Medulla oblongata (tissue), 1 donor: Measurements from ENCODE around the gene FXYD2.

Source experiments
- DNase-seq: peaks from one replicate; pipeline ENCODE4 v3.0.0-alpha.2; 2015; ENCODE audit errors: extremely low spot score

Gene FXYD2

GRCh38 chr11:117857734-117858414 is 33.3 kb upstream of the FXYD2 start:
- no peak for DNase-seq

- no peak for DNase-seq
Measured at GRCh38 chr11:117855912-117856651, 31.5 kb upstream of the FXYD2 start.

- no peak for DNase-seq
Measured at GRCh38 chr11:117855186-117855845, 30.8 kb upstream of the FXYD2 start.

- no peak for DNase-seq
Measured at GRCh38 chr11:117852309-117852708, 27.8 kb upstream of the FXYD2 start.

- DNase-seq = no peak
Measured at GRCh38 chr11:117851852-117852251, 27.3 kb upstream of the FXYD2 start.

- DNase-seq = no peak
Measured at GRCh38 chr11:117851106-117851505, 26.6 kb upstream of the FXYD2 start.

- DNase-seq = no peak
Measured at GRCh38 chr11:117849781-117850414, 25.4 kb upstream of the FXYD2 start.

- DNase-seq = peak; percentile 80
Measured at GRCh38 chr11:117843666-117844484, 19.3 kb upstream of the FXYD2 start.

- DNase-seq = peak; percentile 47
Measured at GRCh38 chr11:117842131-117842941, 17.8 kb upstream of the FXYD2 start.

GRCh38 chr11:117841551-117842031 is 17.0 kb upstream of the FXYD2 start:
- DNase-seq = no peak

GRCh38 chr11:117840881-117841550 is 16.5 kb upstream of the FXYD2 start:
- no peak for DNase-seq

- no peak for DNase-seq
Measured at GRCh38 chr11:117839936-117840813, 15.6 kb upstream of the FXYD2 start.

GRCh38 chr11:117839380-117839881 is 14.9 kb upstream of the FXYD2 start:
- DNase-seq = no peak

- no peak for DNase-seq
Measured at GRCh38 chr11:117838901-117839300, 14.4 kb upstream of the FXYD2 start.

- no peak for DNase-seq
Measured at GRCh38 chr11:117837791-117838190, 13.2 kb upstream of the FXYD2 start.

- DNase-seq = no peak
Measured at GRCh38 chr11:117837070-117837776, 12.7 kb upstream of the FXYD2 start.

GRCh38 chr11:117836077-117836960 is 11.8 kb upstream of the FXYD2 start:
- no peak for DNase-seq
